Measurements from ENCODE around the gene ABCF2. TPM values are rescaled to one million over a fixed set of nuclear protein-coding genes. Genes with fewer than 3 reads are reported as not detected.

Gene ABCF2
- total and polyA plus RNA-seq, 2 of the 13 experiments (the other 11 are each of a cell fraction or from before 2014, with no cell fraction given), result 16.3 to 42.5 TPM

GRCh38 chr7:151228024-151228866 lies 1.2 kb upstream of the ABCF2 start (continued):
- TF ChIP-seq SP2 (CRISPR knock-in tag; IDR thresholded peaks at IDR 0.05) (no peak), HMG20B (CRISPR knock-in tag; conservative IDR thresholded peaks at IDR 0.05) (no peak), GATAD1 (CRISPR knock-in tag; IDR thresholded peaks at IDR 0.05) (no peak), ZNF414 (CRISPR knock-in tag; IDR thresholded peaks at IDR 0.05) (no peak), SOX6 (IDR thresholded peaks at IDR 0.05) (no peak), SOX6 (CRISPR knock-in tag; IDR thresholded peaks at IDR 0.05) (peak; percentile 34; the same call in 1 of the 2 replicates), PLSCR1 (CRISPR knock-in tag; IDR thresholded peaks at IDR 0.05; ENCODE audit: borderline replicate concordance) (no peak), PAF1 (CRISPR knock-in tag; IDR thresholded peaks at IDR 0.05) (no peak), KLF12 (CRISPR knock-in tag; IDR thresholded peaks at IDR 0.05; ENCODE audit: borderline replicate concordance) (no peak), DNMT3B (CRISPR knock-in tag; conservative IDR thresholded peaks at IDR 0.05) (no peak), NKX3-1 (CRISPR knock-in tag; IDR thresholded peaks at IDR 0.05) (no peak), ZNF441 (CRISPR knock-in tag; IDR thresholded peaks at IDR 0.05; ENCODE audit: borderline replicate concordance) (no peak), SRSF1 (optimal IDR thresholded peaks at IDR 0.05; ENCODE audit: low read depth, low read length) (no peak), ZNF44 (CRISPR knock-in tag; IDR thresholded peaks at IDR 0.05) (no peak), SPEN (CRISPR knock-in tag; IDR thresholded peaks at IDR 0.05; ENCODE audit: low read depth) (no peak), BATF2 (CRISPR knock-in tag; IDR thresholded peaks at IDR 0.05) (no peak), ZNF292 (CRISPR knock-in tag; IDR thresholded peaks at IDR 0.05; ENCODE audit: borderline replicate concordance, low read depth) (no peak), RFX5 (IDR thresholded peaks at IDR 0.05; ENCODE audit: low read depth, low read length) (no peak), ZNF629 (CRISPR knock-in tag; conservative IDR thresholded peaks at IDR 0.05) (peak; percentile 40; the same call in 1 of the 2 replicates), FOXK2 (IDR thresholded peaks at IDR 0.05) (no peak), ZKSCAN1 (IDR thresholded peaks at IDR 0.05; ENCODE audit: low read length) (no peak), SOX13 (IDR thresholded peaks at IDR 0.05) (no peak), SOX13 (CRISPR knock-in tag; conservative IDR thresholded peaks at IDR 0.05 in 1 of 2, IDR thresholded peaks at IDR 0.05 in 1 of 2) (0 out of 4 replicates have a peak, but pooled peaks of 1 of the 2 experiments have one; percentile 10), ZNF275 (CRISPR knock-in tag; IDR thresholded peaks at IDR 0.05; ENCODE audit: borderline replicate concordance) (no peak), PCBP2 (optimal IDR thresholded peaks at IDR 0.05; ENCODE audit: low read depth, low read length, poor library complexity, severe bottlenecking) (no peak), ZNF569 (CRISPR knock-in tag; IDR thresholded peaks at IDR 0.05; ENCODE audit: borderline replicate concordance) (no peak), ZNF510 (CRISPR knock-in tag; IDR thresholded peaks at IDR 0.05; ENCODE audit: low read depth) (no peak), THAP7 (CRISPR knock-in tag; IDR thresholded peaks at IDR 0.05) (no peak)
